DND-41 (cell line): ENCODE results near the gene HIVEP1.

ENCODE experiments used
- EZH2 ChIP-seq: IDR thresholded peaks from 3 replicates; pipeline ENCODE4 v1.6.1; 2012; ENCODE audit warnings: borderline replicate concordance, low read depth, mild to moderate bottlenecking, moderate library complexity, low read length, inconsistent platforms; ENCODE audit not compliant: severe bottlenecking
- TF ChIP-seq, protein P1 (sequence below): IDR thresholded peaks from 2 replicates; pipeline ENCODE4 v1.5.1; 2012; ENCODE audit warnings: borderline replicate concordance, low read length, moderate library complexity, mild to moderate bottlenecking; ENCODE audit not compliant: poor library complexity, severe bottlenecking; ENCODE audit errors: extremely low read depth

DNA sequence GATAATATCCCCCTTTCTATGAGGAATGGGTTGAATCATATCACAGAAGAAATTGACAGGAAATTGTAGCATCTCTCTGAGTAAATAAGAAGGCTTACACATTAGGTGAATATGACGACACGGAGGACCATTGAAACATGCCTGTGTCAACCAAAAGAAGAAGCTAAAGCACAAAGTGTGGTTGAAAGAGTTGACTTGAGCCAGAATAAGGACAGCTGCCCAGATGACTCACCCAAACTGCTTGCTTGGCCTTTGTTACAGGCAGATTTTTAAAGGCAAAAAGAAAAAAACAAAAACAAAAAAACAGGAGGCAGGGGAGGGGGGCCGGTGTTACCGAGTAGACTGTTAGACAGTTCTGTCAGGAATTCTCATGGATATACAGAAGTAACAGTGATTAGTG, 148.2 kb downstream of the HIVEP1 start:
- TF ChIP-seq, protein P1, sequence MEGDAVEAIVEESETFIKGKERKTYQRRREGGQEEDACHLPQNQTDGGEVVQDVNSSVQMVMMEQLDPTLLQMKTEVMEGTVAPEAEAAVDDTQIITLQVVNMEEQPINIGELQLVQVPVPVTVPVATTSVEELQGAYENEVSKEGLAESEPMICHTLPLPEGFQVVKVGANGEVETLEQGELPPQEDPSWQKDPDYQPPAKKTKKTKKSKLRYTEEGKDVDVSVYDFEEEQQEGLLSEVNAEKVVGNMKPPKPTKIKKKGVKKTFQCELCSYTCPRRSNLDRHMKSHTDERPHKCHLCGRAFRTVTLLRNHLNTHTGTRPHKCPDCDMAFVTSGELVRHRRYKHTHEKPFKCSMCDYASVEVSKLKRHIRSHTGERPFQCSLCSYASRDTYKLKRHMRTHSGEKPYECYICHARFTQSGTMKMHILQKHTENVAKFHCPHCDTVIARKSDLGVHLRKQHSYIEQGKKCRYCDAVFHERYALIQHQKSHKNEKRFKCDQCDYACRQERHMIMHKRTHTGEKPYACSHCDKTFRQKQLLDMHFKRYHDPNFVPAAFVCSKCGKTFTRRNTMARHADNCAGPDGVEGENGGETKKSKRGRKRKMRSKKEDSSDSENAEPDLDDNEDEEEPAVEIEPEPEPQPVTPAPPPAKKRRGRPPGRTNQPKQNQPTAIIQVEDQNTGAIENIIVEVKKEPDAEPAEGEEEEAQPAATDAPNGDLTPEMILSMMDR, result no peak
- no peak for TF ChIP-seq EZH2
